Measurements from ENCODE around the gene ANKRD26. TPM values are rescaled to one million over a fixed set of nuclear protein-coding genes. Genes with fewer than 3 reads are reported as not detected.
"Not testable (repeated sequence)": the region's sequence is repeated elsewhere in the genome, so short reads cannot be mapped to it uniquely, and the experiment has no call there.

Gene ANKRD26
- total RNA-seq, 1 donor from 2014 or later: 7.3 TPM

GRCh38 chr10:27088119-27089044, 11.9 kb downstream of the ANKRD26 start:
- Mint-ChIP-seq H3K27ac (ENCODE audit: unreplicated experiment) (no peak overlapping the region), H3K36me3 (ENCODE audit: low read depth) (peaks cover 15% of the 10 kb centered on the region), H3K4me3 (ENCODE audit: unreplicated experiment) (no peak overlapping the region), H3K4me1 (ENCODE audit: low read depth) (no peaks in the 10 kb centered on the region), H3K9me3 (ENCODE audit: low read depth) (no peaks in the 10 kb centered on the region), H3K27me3 (ENCODE audit: low read depth) (no peaks in the 10 kb centered on the region)
- no peak for DNase-seq (ENCODE audit: low spot score)
- no peak for TF ChIP-seq CTCF (IDR thresholded peaks at IDR 0.05)

- H3K27ac Mint-ChIP-seq (ENCODE audit: unreplicated experiment): no peak overlapping the region
These were observed 27.7 kb downstream of the ANKRD26 start for GRCh38 chr10:27072436-27073114.

GRCh38 chr10:27068217-27068891, 31.9 kb downstream of the ANKRD26 start:
- Mint-ChIP-seq H3K9me3 (ENCODE audit: low read depth) (no peaks in the 10 kb centered on the region), H3K4me1 (ENCODE audit: low read depth) (no peaks in the 10 kb centered on the region), H3K36me3 (ENCODE audit: low read depth) (peaks cover 18% of the 10 kb centered on the region), H3K4me3 (ENCODE audit: unreplicated experiment) (no peak overlapping the region), H3K27ac (ENCODE audit: unreplicated experiment) (no peak overlapping the region), H3K27me3 (ENCODE audit: low read depth) (no peaks in the 10 kb centered on the region)
- no peak for DNase-seq (ENCODE audit: low spot score)
- no peak for TF ChIP-seq CTCF (IDR thresholded peaks at IDR 0.05)

More at GRCh38 chr10:27072436-27073114, 27.7 kb downstream of the ANKRD26 start:
- peak; percentile 13 for TF ChIP-seq CTCF (IDR thresholded peaks at IDR 0.05)
- DNase-seq (ENCODE audit: low spot score): no peak
- H3K27me3 Mint-ChIP-seq (ENCODE audit: low read depth): no peaks in the 10 kb centered on the region
- no peak overlapping the region for H3K4me3 Mint-ChIP-seq (ENCODE audit: unreplicated experiment)
- H3K9me3 Mint-ChIP-seq (ENCODE audit: low read depth): no peaks in the 10 kb centered on the region
- H3K36me3 Mint-ChIP-seq (ENCODE audit: low read depth): peaks cover 35% of the 10 kb centered on the region
- H3K4me1 Mint-ChIP-seq (ENCODE audit: low read depth): no peaks in the 10 kb centered on the region

GRCh38 chr10:27065084-27065483, 35.2 kb downstream of the ANKRD26 start:
- no peaks in the 10 kb centered on the region for H3K27me3 Mint-ChIP-seq (ENCODE audit: low read depth)
- TF ChIP-seq CTCF (IDR thresholded peaks at IDR 0.05): no peak
- H3K27ac Mint-ChIP-seq (ENCODE audit: unreplicated experiment): no peak overlapping the region
- peaks cover 28% of the 10 kb centered on the region for H3K36me3 Mint-ChIP-seq (ENCODE audit: low read depth)
- no peak for DNase-seq (ENCODE audit: low spot score)
- no peaks in the 10 kb centered on the region for H3K9me3 Mint-ChIP-seq (ENCODE audit: low read depth)
- no peaks in the 10 kb centered on the region for H3K4me1 Mint-ChIP-seq (ENCODE audit: low read depth)
- H3K4me3 Mint-ChIP-seq (ENCODE audit: unreplicated experiment): no peak overlapping the region

- no peak for TF ChIP-seq CTCF (IDR thresholded peaks at IDR 0.05)
- DNase-seq (ENCODE audit: low spot score): no peak
- no peak overlapping the region for H3K27ac Mint-ChIP-seq (ENCODE audit: unreplicated experiment)
- H3K36me3 Mint-ChIP-seq (ENCODE audit: low read depth): peaks cover 8% of the 10 kb centered on the region
- H3K9me3 Mint-ChIP-seq (ENCODE audit: low read depth): no peaks in the 10 kb centered on the region
- no peaks in the 10 kb centered on the region for H3K4me1 Mint-ChIP-seq (ENCODE audit: low read depth)
- H3K4me3 Mint-ChIP-seq (ENCODE audit: unreplicated experiment): no peak overlapping the region
- H3K27me3 Mint-ChIP-seq (ENCODE audit: low read depth): no peaks in the 10 kb centered on the region
These were observed 47.6 kb downstream of the ANKRD26 start for GRCh38 chr10:27052656-27053055.

- not testable (repeated sequence) for H3K27me3 Mint-ChIP-seq (ENCODE audit: low read depth)
These were observed 55.0 kb downstream of the ANKRD26 start for GRCh38 chr10:27045247-27045646.

More at GRCh38 chr10:27045247-27045646, 55.0 kb downstream of the ANKRD26 start:
- H3K4me3 Mint-ChIP-seq (ENCODE audit: unreplicated experiment); H3K9me3 Mint-ChIP-seq (ENCODE audit: low read depth); H3K27ac Mint-ChIP-seq (ENCODE audit: unreplicated experiment); H3K4me1 Mint-ChIP-seq (ENCODE audit: low read depth); DNase-seq (ENCODE audit: low spot score): not testable (repeated sequence)
- H3K36me3 Mint-ChIP-seq (ENCODE audit: low read depth): peaks cover 14% of the 10 kb centered on the region

All from chondrocyte (in vitro differentiated cells).